ENCODE results near the gene ATL3. TPM values are rescaled to one million over a fixed set of nuclear protein-coding genes. Genes with fewer than 3 reads are reported as not detected.

The ATL3 gene
- total RNA-seq, 1 experiment from 2014 or later, result 32.3 TPM

DNA sequence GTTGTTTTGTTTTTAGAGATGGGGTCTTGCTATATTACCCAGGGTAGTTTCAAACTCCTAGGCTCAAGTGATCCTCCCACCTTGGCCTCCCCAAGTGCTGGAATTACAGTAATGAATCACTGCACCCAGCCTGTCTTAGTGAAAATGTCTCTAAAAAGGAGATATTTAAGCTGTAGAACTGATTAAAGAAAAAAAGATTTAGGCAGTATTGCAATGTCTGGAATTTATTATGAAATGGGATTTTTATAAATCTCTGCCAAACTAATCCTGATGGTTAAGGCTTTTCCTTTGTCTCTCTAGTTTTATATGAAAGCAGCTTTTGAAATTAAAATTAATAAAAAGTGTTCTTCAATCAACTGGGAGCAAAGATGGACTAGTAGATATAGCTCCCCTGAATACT is 59.0 kb downstream of the ATL3 start (continued):
- TF ChIP-seq, protein P1, sequence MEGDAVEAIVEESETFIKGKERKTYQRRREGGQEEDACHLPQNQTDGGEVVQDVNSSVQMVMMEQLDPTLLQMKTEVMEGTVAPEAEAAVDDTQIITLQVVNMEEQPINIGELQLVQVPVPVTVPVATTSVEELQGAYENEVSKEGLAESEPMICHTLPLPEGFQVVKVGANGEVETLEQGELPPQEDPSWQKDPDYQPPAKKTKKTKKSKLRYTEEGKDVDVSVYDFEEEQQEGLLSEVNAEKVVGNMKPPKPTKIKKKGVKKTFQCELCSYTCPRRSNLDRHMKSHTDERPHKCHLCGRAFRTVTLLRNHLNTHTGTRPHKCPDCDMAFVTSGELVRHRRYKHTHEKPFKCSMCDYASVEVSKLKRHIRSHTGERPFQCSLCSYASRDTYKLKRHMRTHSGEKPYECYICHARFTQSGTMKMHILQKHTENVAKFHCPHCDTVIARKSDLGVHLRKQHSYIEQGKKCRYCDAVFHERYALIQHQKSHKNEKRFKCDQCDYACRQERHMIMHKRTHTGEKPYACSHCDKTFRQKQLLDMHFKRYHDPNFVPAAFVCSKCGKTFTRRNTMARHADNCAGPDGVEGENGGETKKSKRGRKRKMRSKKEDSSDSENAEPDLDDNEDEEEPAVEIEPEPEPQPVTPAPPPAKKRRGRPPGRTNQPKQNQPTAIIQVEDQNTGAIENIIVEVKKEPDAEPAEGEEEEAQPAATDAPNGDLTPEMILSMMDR (IDR thresholded peaks at IDR 0.05 in 2 of 3, conservative IDR thresholded peaks at IDR 0.05 in 1 of 3; ENCODE audit: borderline replicate concordance in 1 of 3, insufficient read depth in 1 of 3, low read depth in 2 of 3, low read length in 2 of 3), result no peak
- TF ChIP-seq SRF (IDR thresholded peaks at IDR 0.05; ENCODE audit: low read depth) (no peak), CEBPB (IDR thresholded peaks at IDR 0.05; ENCODE audit: low read depth) (no peak), YY1 (IDR thresholded peaks at IDR 0.05; ENCODE audit: extremely low read depth, insufficient replicate concordance, low read depth, low read length) (no peak), RAD21 (IDR thresholded peaks at IDR 0.05; ENCODE audit: low read depth) (no peak)

DNA sequence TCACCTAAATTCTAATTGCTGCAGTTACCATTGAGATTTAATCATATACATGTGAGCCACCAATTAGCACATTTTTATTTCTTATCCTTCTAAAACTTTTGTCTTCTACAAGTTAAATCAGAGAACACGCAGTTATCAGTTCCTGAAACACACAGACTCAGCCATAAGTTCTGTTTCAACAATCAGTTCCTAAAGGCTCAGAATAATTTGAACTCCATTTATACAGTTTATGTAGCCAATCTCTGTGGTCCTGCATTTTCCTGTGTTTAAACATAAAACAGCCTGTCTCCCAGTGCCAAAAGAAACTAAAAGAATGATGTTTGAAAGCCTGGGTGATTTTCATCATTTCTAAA is 59.8 kb downstream of the ATL3 start:
- intact Hi-C loops (cut with micrococcal nuclease), result no loop called here
- TF ChIP-seq JUND (IDR thresholded peaks at IDR 0.05) (no peak), RAD21 (IDR thresholded peaks at IDR 0.05; ENCODE audit: low read depth) (no peak), ELF1 (IDR thresholded peaks at IDR 0.05; ENCODE audit: borderline replicate concordance, low read depth) (no peak)

More for the DNA sequence above, 59.8 kb downstream of the ATL3 start:
- Histone ChIP-seq H3K9ac (ENCODE audit: low read length) (no peak overlapping the region), H3K9me2 (ENCODE audit: insufficient read depth) (no peaks in the 10 kb centered on the region), H3K79me2 (ENCODE audit: insufficient read depth, low read length) (no peaks in the 10 kb centered on the region), H3K27ac (ENCODE audit: low read depth, low read length) (no peak overlapping the region), H3K4me1 (ENCODE audit: control insufficient read depth in 1 of 2, insufficient read depth in 2 of 2, low read length in 2 of 2) (peaks cover 13 to 20% of the 10 kb centered on the region in 2 experiments; a peak in 3 of 4 replicates), H4K20me1 (ENCODE audit: insufficient read depth) (no peaks in the 10 kb centered on the region), H3K36me3 (ENCODE audit: control insufficient read depth in 1 of 2, insufficient read depth in 2 of 2, low read length in 2 of 2) (no peaks in the 10 kb centered on the region), H3K9me3 (ENCODE audit: control insufficient read depth in 1 of 2, insufficient read depth in 1 of 2, low read depth in 1 of 2, low read length in 2 of 2) (no peaks in the 10 kb centered on the region), H2AFZ (ENCODE audit: low read depth, low read length, poor library complexity, severe bottlenecking) (no peak overlapping the region), H3K27me3 (ENCODE audit: insufficient read depth, low read length) (no peaks in the 10 kb centered on the region), H3K4me3 (replicated peaks in 1 of 2; ENCODE audit: low read depth in 1 of 2, low read length in 2 of 2) (no peak overlapping the region), H3K4me2 (ENCODE audit: low read length) (no peak overlapping the region)
- BruUV-seq (replicated peaks), result no TSS peak
- ChIA-PET RAD21 (ENCODE audit: low non-redundant PET in 1 of 2, low total read pairs in 2 of 2, uncharacterized antibody in 2 of 2, unreplicated experiment in 2 of 2) (no interaction called here), POLR2A (no interaction called here), CTCF (no interaction called here)
- ATAC-seq (no peak), DNase-seq (ENCODE audit: low read depth, low spot score) (no peak)
